ENCODE data around the gene CDC42BPB. TPM values are rescaled to one million over a fixed set of nuclear protein-coding genes. Genes with fewer than 3 reads are reported as not detected.

CDC42BPB gene
- total and polyA plus RNA-seq, 2 of the 4 experiments (the other 2 are of a cell fraction): 49.1 to 81.4 TPM

DNA sequence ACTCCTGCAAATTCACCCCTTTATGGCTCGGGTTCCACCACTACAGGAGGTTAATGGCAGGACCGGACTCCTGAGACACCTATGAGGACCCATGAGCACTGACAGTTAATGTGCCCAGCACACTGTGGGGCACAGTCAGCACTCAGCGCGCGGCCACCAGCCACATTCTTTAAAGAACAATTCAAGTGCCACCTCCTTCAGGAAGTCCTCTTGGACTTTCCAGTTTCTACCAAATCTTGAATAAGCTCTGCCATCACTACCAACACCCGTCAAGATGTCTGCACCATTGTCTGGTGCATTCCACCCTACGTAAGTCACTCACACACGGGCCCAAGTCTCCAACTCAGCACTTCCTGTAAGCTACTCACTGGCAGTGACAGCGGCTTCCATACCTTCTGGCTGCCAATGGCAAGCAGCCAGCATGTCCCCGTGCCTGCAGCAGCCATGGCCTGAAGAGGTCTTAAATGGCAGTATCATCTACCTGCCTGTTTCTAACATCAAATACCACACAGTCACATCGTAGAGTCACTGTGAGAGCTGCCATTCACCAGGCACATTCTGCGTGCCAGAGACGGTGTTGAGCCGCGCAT is 48.5 kb downstream of the CDC42BPB start:
- Histone ChIP-seq H3K27me3 (ENCODE audit: control insufficient read depth, insufficient read depth, low read length) (no peaks in the 10 kb centered on the region), H3K56ac (ENCODE audit: extremely low read depth, insufficient read depth, low read length) (no peak overlapping the region), H2BK120ac (ENCODE audit: low read depth, low read length) (no peak overlapping the region), H4K8ac (ENCODE audit: low read depth in 2 of 2, low read length in 2 of 2) (peak overlapping the region in 1 of 2 experiments; percentile 18; a peak in 2 of 4 replicates), H3K4me1 (ENCODE audit: control insufficient read depth, insufficient read depth, low read length) (peaks cover 6% of the 10 kb centered on the region), H3K27ac (ENCODE audit: insufficient read depth, low read length) (no peak overlapping the region), H2AK9ac (replicated peaks; ENCODE audit: low read depth, low read length, poor library complexity) (no peak overlapping the region), H2BK15ac (ENCODE audit: low read depth, low read length) (no peak overlapping the region), H3K4me3 (ENCODE audit: insufficient read depth, low read depth, low read length) (no peak overlapping the region), H3K4ac (ENCODE audit: low read depth, low read length) (peak overlapping the region; percentile 22; the same call in 1 of the 2 replicates), H3K14ac (replicated peaks; ENCODE audit: low read depth, low read length) (peak overlapping the region; percentile 13; the same call in 1 of the 2 replicates), H2AFZ (replicated peaks; ENCODE audit: low read length, poor library complexity) (peak overlapping the region; percentile 9), H2BK20ac (ENCODE audit: low read depth, low read length) (no peak overlapping the region), H3K9ac (ENCODE audit: low read depth, low read length) (no peak overlapping the region), H3K79me1 (ENCODE audit: low read depth in 1 of 2, low read length in 2 of 2) (peaks cover 47 to 90% of the 10 kb centered on the region in 2 experiments), H3K9me3 (ENCODE audit: control insufficient read depth, insufficient read depth, low read length) (no peaks in the 10 kb centered on the region), H4K20me1 (ENCODE audit: insufficient read depth, low read length) (peaks cover 55% of the 10 kb centered on the region), H2AK5ac (ENCODE audit: low read depth, low read length) (peak overlapping the region; percentile 1; the same call in 1 of the 2 replicates), H2BK5ac (ENCODE audit: low read depth, low read length, poor library complexity, severe bottlenecking) (no peak overlapping the region), H3K9me1 (ENCODE audit: insufficient read depth, low read length) (peaks cover 30% of the 10 kb centered on the region), H3K18ac (ENCODE audit: low read depth, low read length) (no peak overlapping the region), H3K36me3 (ENCODE audit: control insufficient read depth, insufficient read depth, low read length) (peaks cover 32% of the 10 kb centered on the region), H3K23ac (ENCODE audit: low read depth, low read length) (no peak overlapping the region), H4K91ac (ENCODE audit: insufficient read depth, low read depth, low read length) (no peak overlapping the region), H4K5ac (ENCODE audit: low read depth, low read length) (no peak overlapping the region), H3K4me2 (ENCODE audit: low read depth, low read length) (no peak overlapping the region)
- DNase-seq (peak; percentile 72), ATAC-seq (ENCODE audit: low read depth) (peak; percentile 46)
- WGBS, 2 experiments (ENCODE audit: extremely low coverage in 2 of 2, insufficient read length in 1 of 2): 79% methylated on average over 9 of the region's 15 CpGs; no CpG with 5 or more reads in 1 of the 2 experiments
- CTCF ChIA-PET: no interaction called here
- POLR2A ChIA-PET (ENCODE audit: unreplicated experiment): no interaction called here
- intact Hi-C loops (cut with micrococcal nuclease): no loop called here
- in situ Hi-C loops (cut with MboI; ENCODE audit: low sequenced_read_pairs): no loop called here
- no TSS peak for BruUV-seq (replicated peaks)
- dilution Hi-C loops (cut with HindIII; ENCODE audit: low sequenced_read_pairs, unreplicated experiment): no loop called here
- TF ChIP-seq MXI1 (IDR thresholded peaks at IDR 0.05; ENCODE audit: borderline replicate concordance, low read depth, low read length) (no peak), POLR2A (IDR thresholded peaks at IDR 0.05; ENCODE audit: low read depth, low read length) (no peak)
